ENCODE results near the gene PF4V1.
"Not testable (repeated sequence)": the region's sequence is repeated elsewhere in the genome, so short reads cannot be mapped to it uniquely, and the experiment has no call there.

Gene PF4V1

DNA sequence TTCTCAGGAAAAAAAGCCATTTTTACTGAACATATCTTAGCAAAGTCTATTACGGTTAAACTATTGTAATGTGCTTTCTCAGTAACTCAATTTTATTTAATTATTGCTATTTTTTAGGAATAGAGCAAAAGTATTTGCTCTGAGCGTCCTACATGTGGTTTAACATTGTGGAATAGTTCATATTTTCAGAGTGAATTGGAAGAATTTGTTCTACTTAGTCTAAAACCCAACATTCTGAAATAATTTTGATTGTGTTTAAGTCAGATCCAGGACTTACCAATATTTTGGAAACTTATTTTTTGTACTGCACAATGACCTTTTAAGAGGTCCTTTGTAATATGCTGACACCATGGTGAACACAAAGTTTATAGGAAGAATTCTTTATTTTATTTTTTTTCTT is 43.3 kb downstream of the PF4V1 start:
- no peak for DNase-seq
- intact Hi-C loops (cut with DNase I): no loop called here

DNA sequence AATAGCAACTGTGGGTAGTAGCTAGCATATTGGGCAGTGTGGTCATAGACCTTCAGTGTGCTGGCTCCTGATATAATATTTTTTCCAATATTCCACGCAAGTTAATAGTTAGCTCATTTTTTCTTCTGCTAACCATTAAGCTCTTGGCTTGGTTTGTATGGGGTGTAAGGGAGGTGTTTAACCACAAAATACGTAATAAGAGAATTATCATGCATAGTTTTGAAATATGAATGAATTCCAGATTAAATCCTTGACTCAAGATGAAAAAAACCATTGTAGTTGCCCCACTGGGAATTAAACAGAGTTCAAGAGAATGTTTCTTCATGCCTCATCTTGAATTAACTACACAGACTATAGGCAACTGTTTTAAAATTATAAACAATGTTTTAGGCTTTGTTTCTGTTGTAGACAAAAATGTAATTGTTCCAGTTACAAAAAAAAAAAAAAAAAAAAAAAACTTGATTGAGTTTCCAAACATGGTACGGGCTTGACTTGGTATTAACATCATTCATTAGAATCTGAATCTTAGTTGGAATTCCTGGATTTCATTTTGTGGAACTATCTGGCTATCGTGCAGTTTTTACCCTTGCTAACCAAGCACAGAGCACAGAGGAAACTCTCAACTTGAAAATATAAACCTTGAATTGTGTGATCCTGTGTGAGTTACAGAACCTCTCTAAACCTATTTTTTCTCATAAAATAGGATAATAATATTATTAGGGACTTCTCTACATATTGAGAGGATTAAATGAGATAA is 44.5 kb downstream of the PF4V1 start:
- no peak for DNase-seq
- intact Hi-C loops (cut with DNase I): no loop called here

DNA sequence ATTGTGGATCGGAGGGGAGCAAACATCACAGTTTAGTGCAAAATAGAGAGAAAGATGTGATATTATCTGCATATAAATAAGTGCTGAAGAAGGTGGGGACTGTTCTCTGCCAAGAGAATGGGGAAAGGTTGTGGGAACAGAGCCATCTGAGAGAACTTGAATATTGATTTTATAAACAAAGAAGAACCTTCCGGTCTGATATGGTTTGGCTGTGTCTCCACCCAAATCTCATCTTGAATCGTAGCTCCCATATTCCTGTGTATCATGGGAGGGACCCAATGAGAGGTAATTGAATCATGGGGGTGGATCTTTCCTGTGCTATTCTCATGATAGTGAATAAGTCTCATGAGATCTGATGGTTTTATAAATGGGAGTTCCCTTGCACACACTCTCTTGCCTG is 46.2 kb downstream of the PF4V1 start:
- intact Hi-C loops (cut with DNase I); DNase-seq: not testable (repeated sequence)

DNA sequence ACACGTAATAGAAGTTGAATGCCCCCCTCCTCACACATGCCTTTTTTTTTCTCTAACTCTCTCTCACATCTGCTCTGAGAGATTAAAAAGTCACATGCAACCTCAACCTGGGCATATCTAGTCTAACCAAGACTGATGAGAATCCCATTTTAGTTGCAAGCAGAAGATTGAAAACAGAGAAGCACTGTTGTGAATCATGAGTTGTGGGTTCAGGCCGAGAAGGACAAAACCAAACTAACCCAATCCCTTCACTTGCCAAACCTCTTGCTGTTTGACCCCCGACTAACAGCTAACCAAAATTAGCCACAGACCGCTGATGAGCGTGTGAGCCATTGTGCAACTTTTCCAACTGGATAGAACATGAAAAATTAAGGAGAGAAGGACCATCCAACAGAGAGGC is 47.9 kb downstream of the PF4V1 start:
- intact Hi-C loops (cut with DNase I): no loop called here

DNA sequence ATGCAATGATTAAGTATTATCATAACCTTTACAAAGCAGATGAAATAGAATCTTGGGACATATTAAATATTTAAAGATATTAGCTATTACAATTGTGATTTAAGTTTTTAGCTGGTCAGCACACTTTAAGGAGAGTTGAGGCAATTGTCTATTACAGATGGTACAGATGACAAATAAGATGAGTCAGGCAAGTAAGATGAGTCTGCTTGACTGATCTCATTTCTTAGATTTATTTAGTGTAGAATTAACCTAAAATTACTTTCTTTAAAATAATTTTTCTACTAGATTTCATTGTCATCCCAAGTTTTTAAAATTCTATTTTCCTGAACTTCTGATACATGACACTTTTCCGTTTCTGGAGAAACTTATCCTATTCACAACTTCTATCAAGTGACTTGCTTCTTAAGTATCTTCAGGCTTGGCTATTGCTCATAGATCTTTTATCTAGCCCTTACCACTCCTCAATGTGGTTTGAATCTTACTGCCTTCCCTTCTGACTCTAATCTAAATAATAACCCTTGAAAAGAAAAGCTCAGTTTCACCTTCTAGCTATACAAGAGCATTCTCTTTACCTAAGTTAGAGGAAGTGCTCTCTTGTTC is 49.0 kb downstream of the PF4V1 start:
- DNase-seq: no peak
- intact Hi-C loops (cut with DNase I): no loop called here

More for the DNA sequence above, 47.9 kb downstream of the PF4V1 start:
- DNase-seq: no peak

DNA sequence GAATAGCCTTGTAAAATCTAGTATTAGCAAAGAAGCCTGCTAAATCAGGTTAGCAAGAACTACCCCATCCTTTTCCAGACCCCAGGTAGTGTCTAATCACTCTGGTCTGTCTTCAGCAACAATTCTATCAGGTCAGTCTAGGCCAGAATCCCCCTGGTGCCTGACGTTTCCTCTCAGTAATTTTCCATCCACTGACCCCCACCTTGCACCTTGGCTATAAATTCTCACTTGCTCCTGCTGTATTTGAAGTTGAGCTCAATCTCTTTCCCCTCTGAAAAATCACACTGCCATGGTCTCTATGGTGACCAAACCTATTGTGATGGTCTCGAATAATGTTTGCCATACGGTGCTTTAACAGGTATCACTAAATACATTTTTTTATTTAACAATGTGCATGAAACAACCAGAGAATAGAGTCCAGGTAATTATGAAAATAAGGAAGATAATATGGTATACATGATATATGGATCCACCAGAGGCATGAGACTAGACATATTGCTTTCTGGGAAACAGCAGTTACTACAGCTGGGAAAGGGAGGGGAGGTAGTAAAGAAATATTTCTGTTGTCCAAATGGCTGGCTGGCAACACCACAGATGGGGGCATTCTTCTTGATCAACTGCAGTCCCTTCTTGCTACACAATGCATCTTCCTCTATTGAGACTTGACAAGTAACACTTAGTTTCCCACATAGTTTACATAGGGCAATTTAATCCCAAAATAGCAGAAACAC is 49.9 kb downstream of the PF4V1 start:
- intact Hi-C loops (cut with DNase I): no loop called here
- no peak for DNase-seq
